NCI-H774 (cell line): ENCODE results near the gene POGZ.
"Not testable (repeated sequence)": the region's sequence is repeated elsewhere in the genome, so short reads cannot be mapped to it uniquely, and the experiment has no call there.

Experiments
- DNase-seq: peaks from one replicate; lab custom pipeline; 2025; lab: John Stamatoyannopoulos, UW

POGZ gene

DNA sequence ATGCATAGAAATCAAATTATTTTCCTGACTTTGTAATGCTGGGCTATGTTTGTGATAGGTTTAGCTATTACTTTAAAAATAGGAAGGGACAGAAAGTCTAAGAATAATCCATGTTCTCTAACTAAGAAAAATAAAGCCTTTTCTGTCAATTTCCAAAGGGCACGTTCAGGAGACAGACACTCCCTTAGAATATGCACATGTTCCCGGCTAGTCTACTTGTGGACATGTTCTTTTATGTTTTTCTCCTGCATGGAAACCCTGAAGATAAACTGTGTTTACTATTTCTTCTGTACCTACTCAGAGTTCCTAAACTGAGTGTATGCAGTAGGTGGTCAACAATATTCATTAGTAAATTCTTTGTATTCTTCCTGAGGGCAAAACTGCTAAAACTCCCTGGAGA is 47.4 kb downstream of the POGZ start:
- DNase-seq: no peak

DNA sequence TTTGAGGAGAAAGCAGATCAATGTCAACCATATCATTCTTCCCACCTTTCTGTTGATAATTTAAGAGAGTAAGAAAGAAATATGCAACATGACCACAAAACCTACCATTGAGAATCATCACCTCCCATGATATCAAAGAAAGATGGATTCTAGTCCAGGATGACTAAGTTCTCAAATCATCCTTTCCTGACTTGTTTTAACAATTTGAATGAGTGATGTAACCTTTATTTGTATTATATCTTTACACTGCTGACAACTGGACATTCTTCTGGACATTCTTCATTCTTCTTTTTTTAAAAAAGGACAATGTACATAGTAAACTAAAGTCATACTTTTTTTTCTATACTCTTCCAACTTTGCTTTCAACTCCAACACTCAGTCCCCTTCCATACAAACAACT is 50.4 kb downstream of the POGZ start:
- no peak for DNase-seq

DNA sequence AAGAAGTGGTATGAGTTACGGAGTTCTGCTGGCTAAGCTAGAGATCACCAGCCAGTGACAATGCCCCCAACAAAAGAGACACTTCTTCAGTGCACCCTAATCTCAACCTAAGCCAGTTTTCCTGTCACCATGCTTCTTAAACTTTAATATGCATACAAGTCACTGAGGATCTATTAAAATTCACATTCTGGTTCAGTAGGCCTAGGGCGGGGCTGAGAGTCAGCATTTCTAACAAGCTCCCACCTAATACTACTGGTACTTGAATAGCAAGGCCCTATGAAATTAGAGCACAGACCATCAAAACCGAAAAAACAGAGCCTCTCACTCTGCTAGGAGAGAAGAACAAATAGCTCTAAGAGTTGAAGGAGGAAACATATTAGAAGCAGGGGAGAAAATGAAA is 52.0 kb downstream of the POGZ start:
- DNase-seq: no peak

DNA sequence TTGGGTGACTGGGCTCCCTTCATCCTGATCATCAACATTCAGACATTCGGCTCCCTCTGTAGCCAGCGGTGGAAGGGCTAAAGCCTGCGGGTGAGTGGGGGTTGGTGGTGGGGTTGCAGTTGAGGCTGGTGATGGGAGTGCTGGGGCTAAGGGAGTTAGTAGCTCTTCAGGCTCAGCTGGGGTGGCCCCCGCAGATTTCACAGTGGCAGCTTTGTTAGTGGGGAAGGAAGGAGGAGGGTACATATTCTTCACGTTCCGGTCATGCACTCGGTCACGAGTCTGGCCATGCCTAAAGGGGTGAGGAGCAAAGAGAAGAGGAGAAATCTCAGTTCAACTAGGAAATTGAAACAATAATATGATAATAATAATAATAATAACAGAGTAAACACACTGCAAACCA is 53.1 kb downstream of the POGZ start:
- DNase-seq: no peak

DNA sequence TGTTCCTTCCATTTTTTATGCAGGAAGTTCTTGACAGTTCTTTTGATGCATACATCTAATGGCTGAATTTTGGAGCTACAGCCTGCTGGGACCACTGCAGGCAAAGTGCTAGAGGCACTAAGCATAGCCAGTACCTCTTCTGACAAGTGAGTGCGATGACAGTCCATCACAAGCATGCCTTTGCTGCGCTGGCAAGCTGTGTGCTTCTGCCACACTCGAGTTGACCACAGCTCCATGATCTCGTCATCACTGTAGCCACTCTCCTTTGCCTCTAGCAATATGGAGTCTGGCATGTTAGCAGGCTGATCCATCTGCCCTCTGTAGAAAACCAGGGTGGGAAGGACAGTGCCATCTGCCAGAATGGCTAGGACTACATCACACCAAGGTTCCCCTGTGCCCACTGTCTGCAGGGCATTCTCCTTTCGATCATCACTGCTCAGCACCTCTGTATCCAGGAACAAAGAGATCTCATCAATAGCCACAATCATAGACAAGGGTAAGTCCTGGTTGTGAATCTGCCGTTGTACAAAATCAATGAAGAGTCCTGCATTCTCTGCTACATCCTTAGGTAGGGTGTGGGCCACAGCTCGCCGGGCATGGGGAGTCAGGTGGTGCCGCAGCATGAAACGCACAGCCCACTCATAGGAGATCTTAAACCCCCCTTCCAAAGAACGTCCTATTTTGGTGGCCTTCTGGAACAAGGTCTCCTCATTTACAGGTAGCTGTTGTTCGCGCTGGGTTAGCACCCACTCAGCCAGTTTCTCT is 53.9 kb downstream of the POGZ start:
- no peak for DNase-seq

DNA sequence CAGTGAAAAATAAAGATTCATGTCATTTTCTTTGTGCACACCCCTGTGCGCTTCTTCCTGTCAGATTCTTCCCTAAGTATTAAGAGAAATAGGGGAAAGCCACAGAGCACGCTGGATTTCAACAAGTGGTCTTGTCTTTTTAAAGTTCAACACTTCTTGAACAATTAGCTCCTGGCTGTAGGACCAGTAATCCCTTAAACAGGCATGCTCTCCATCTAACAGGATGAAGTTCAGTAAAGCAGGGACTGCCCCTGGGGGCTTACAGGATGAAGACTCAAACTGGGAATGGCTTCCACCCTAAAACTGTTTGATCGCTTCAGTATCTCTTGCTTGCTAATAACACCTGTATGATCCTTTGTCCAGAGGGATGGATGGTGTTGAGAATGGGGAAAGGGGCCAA is 55.7 kb downstream of the POGZ start:
- no peak for DNase-seq

DNA sequence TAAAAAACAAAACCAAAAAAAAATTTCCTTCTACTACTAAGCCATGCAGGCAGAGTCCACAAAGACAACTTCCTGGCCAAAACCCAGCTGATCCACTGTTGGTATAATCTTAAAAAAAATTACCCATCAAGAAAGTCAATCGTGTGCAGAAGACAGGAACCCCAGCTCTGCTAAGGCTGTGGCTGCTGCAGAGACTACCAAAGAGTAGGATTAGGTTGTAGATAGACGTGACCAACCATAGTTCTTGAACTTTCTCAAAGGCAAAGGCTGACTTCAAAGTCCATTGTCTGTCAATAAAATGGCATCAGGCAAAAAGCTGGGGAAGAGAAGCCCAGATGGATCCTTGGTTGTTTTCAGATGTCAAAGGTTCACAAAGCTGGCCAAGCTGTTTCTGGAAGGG is 56.5 kb downstream of the POGZ start:
- no peak for DNase-seq

DNA sequence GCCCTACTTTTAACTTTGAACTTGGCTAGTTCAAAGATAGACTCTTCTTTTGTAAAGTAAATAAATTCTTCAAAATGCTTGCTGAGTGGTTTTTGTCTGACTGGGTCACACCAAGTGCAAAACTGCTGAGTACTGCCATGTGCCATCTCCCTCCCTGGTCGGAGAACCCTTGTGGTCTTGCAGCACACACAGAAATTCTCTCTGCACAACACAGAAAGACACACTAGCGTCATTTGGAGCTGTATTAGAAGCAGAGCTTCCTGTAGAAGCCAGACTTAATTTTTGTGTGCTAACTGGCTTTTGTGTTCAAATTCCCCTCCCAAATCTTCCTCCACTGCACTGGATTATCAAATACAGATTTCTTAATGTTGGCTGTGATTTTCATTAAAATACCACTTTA is 57.4 kb downstream of the POGZ start:
- no peak for DNase-seq

DNA sequence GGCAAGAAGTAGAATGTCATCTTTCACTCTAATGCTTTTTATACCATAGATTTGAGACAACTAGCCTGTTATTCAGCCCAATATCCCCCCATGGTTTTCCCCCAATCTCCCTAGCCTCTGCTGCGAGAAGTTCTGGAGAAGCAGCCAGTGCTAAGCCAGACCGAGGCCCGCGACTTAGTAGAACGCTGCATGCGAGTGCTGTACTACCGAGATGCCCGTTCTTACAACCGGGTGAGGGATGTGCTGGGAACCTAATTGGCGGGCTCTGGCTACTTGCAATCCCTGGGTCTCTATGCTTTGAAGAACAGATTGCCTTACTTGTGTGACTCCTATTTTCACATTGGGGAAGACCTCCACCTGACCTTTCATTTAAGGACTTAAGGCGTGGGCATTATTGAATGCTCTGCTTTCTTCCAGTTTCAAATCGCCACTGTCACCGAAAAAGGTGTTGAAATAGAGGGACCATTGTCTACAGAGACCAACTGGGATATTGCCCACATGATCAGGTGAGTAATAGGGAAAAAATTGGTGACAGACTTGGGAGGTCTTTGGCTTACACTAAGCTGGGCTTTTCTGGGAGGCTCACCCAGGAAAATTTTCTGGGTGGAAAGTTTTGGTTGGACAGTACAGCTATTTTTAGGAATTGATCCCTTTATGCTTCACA is 58.0 kb downstream of the POGZ start:
- no peak for DNase-seq

DNA sequence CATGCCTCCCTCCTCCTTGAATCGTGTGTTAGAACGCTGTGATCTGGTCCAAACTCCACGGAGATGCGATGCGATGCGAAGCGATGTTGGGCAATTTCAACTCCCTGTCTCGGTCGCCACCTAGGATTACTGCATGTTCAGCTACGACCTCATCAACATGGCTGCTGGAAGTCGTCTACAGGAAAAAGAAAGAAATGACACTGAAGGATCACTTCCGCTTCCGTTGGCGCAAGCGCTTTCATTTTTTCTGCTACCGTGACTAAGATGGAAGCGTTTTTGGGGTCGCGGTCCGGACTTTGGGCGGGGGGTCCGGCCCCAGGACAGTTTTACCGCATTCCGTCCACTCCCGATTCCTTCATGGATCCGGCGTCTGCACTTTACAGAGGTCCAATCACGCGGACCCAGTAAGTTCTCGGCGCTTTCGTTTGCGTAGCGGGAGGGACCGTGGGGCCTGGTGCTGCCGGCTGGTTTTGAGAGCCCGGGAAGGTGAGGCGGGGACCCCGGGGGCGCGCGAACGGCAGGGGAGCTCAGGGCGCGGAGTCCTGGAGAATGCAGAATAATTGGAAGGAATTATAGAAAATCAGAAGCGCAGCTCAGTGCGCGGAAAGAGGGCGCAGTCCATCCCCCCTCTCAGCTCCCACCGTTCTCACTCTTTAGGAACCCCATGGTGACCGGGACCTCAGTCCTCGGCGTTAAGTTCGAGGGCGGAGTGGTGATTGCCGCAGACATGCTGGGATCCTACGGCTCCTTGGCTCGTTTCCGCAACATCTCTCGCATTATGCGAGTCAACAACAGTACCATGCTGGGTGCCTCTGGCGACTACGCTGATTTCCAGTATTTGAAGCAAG is 59.7 kb downstream of the POGZ start, which contains the start of gene PSMB4:
TSS of gene PSMB4 (plus strand) at position 250 of the 848 bp plus-strand sequence. CDS start at position 265, 15 bp downstream.
- DNase-seq: peak; percentile 89

DNA sequence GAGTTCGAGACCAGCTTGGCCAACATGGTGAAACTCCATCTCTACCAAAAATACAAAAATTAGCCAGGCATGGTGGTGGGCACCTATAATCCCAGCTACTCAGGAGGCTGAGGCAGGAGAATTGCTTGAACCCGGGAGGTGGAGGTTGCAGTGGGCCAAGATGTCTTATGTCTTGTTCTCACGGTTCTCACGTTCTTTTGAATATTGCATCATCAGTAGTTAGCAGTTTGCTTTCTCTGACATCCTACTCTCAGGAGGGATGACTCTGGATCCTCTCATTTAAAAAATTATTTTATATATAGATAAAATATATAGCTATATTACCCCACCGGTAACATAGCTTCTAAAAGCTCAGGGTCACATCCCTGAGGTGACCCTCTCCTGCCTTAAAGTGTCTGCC is 63.0 kb downstream of the POGZ start:
- not testable (repeated sequence) for DNase-seq

DNA sequence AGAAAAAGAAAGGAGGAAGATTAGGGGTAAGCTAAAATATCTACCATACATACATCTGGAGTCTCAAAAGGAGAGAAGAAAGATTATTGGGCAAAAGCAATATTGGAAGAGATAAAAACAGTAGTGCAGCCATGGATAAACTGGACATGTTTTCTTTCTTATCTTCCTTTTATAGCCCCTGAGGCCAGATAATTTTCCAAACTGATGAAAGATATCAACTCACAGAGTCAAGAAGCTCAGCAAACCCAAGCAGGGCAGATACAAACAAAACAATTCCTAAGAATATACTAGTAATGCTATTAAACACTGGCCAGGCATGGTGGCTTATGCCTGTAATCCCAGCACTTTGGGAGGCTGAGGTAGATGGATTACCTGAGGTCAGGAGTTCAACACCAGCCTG is 65.7 kb downstream of the POGZ start:
- no peak for DNase-seq

DNA sequence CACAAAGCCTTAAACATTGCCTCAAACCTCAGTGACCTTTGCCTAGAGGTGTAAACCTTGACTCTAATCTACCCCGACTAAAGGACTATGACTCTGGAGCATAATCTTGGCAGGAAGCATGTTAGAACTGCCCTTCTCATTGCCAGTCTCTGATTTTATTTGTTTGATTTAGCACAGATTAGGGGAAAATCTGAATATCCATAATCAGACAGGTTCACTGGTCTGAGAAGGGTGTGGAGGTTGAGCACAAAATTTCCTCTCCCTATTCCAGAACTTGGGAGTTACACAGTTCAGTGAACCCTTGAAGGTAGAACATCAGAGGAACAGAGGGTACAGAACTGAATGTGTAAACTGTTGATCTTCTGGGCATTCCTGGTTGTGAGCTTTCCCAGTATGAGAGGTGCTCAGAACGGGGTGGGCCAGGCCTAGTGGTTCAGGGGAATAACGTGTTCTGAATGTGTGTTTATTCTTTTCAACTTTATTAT is 68.2 kb downstream of the POGZ start:
- no peak for DNase-seq

DNA sequence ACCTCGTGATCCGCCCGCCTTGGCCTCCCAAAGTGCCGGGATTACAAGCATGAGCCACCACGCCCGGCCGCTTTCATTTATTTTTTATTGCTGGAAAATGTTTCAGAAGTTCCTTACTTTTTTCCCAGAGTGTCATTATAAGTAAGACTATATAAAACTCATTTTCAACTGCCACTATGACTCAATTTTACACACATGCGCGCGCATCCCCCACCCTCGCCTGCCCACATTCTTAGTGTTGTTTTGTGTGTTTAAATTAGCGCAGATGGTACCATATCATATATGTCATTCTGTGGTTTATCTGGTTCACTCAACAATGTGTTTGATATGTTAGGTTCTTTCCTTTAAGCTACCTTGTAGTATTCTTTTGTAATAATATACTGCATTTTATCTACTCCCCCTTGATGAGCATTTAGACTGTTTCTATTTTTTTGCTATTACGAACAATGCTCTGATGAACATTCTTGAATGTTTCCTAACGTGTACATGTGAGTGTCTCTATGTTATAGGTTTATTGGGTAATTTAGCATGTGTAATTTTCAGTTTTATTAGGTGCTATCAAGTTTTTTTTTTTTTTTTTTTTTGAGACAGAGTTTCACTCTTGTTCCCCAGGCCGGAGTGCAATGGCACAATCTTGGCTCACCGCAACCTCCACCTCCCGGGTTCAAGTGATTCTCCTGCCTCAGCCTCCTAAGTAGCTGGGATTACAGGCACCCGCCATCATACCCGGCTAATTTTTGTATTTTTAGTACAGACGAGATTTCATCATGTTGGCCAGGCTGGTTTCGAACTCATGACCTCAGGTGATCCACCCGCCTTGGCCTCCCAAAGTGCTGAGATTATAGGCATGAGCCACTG is 68.8 kb downstream of the POGZ start:
- DNase-seq: not testable (repeated sequence)

DNA sequence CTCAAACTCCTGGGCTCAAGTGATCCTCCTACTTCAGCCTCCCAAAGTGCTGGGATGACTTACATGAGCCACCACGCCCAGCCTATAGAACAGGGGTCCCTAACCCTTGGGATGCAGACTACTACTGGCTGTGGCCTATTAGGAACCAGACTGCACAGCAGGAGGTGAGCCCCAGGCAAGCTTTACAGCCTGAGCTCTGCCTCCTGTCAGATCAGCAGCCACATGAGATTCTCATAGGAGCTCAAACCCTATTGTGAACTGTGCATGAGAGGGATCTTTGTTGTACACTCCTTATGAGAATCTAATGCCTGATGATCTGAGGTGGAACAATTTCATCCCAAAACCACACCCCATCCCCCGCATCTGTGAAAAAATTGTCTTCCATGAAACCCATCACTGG is 73.3 kb downstream of the POGZ start:
- no peak for DNase-seq

DNA sequence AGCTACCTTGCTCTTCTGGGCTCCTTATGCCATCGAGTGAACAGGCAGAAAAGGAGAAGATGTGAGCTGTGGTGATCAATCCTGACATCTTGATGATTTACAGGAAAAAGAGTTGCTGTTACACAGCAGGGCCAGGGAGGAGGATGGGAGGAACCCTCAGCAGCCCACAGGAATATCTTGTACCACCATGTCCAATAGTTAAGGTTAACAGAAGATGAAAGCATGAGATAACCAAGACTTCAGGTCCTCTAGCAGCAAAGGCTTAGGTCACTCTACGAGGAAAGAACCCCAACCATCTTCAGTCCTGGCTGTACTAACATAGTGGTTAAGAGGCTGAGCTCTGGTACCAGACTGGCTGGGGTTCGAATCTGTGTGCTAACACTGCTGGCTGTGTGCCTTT is 74.7 kb downstream of the POGZ start:
- no peak for DNase-seq

DNA sequence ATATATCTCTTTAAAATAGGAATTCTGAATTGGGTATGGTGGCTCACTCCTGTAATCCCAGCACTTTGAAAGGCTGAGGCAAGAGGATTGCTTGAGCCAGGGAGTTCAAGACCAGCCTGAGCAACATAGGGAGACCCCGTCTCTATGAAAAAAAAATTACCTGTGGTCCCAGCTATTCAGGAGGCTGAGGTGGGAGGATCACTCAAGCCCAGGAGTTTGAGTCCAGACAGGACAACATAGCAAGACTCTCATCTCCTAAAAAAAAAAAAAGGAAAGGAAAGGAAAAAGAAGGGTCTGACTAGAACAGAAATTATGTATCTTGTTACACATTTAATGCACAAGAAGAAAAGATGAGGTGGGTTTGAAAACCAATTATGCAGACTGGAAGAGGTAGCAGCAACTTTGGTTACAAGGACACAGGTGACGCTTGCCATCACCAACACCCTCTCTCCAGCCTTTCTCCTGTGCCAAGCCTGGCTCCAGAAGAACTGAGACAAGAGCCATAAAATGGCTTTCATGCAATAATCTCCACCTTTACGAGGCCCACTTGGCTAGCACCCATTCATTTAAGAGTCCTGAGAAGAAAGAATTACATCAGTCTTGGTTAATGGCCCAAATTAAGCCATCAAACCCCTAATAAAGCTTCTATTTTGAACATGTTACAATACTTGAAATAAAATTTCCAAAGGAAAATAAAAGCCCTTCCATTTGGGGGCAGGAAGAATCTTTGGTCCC is 82.0 kb downstream of the POGZ start:
- DNase-seq: no peak

DNA sequence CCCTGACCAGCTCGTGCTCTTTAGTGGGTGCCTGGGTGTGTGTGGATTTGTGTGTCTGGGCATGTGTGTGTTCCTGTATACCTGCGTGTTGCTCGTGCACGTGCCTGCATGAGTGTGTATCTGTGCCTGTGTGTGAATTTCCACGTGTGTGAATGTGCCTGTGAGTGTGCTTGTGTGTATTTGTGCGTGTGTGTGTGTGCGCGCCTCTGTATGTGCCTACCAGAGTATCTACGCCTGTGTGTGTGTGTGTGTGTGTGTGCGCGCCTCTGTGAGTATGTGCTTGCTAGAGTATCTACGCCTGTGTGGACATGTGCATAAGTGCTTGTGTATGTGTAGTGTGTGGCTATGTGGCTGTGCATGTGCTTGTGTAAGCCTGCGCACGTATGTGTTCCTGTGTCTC is 86.1 kb downstream of the POGZ start:
- DNase-seq: no peak

DNA sequence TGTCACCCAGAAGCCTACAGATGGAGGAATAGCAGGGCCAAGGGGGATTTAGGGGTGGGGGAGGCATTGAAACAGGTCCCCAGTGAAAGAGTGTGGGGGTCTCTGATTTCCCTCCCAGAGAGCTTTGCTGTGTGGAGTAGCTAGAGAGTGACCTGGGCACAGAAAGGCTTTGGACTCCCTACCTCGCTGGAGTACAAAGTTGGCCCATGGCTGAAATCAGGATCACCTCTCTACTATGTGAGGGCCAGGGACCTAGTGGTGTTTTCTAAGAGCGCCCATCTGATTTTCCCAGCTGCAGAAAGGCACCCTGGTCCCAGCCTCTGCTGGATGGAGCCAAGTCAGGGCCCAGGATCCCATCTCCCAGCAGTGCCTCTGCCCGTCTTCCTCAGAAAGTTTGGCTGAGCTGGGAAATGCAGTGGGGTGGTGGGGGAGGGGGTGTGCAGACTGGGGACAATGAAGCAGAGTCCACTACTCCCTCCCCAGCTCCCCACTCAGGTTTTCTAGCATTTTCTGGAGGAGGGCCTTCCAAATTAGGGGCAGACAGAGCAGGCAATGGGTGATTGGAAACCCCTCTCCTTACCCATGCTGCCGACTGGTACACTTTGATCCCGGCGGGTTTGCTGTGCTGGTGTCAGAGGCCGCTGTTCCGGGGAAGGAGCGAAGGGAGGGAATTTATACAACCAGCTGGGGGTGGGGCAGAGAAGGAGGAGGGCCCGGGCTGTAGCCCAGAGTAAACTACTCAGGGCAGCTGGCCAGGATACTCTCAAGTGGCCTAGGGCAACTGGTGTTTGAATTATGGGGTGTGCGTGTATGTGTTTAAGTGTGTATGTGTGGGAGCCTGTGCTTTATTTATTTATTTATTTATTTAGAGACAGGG is 87.0 kb downstream of the POGZ start, which contains the start of gene SELENBP1:
TSS of gene SELENBP1 (minus strand) at position 648 of the 877 bp plus-strand sequence. CDS start at position 584, 64 bp downstream.
- peak; percentile 88 for DNase-seq
